ENCODE measurements around the gene RRH. TPM values are rescaled to one million over a fixed set of nuclear protein-coding genes. Genes with fewer than 3 reads are reported as not detected.
"Not testable (repeated sequence)": the region's sequence is repeated elsewhere in the genome, so short reads cannot be mapped to it uniquely, and the experiment has no call there.

The RRH gene, protein sequence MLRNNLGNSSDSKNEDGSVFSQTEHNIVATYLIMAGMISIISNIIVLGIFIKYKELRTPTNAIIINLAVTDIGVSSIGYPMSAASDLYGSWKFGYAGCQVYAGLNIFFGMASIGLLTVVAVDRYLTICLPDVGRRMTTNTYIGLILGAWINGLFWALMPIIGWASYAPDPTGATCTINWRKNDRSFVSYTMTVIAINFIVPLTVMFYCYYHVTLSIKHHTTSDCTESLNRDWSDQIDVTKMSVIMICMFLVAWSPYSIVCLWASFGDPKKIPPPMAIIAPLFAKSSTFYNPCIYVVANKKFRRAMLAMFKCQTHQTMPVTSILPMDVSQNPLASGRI
- total RNA-seq (2014; rRNA removed; shearing (Covaris generic)) (0.13 TPM in 1 of 2 replicates, not detected in the other), polyA plus RNA-seq (2016; fragmentation: Nextera tagmentation; extraction: Ambion mirVana) (not detected in 2 replicates)

DNA sequence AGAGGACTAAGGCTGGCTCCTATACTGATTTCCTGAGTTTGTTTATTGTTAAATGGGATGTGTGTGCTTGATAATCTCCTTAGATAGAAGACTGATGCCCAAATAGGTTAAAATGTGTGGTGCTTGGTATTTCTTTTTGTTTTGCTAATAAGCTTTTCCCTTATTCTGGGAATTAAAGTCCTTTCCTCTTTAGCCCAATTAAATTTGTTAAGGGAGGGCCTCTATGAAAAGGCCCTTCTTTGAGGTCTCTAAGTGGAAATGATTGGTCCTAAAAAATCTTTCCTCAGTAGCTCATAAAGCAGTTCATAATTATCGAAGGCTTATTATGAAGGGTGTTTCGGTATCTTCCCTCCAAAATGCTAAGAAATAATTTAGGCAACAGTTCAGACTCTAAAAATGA, at the start of gene RRH:
Gene RRH (plus strand): TSS at position 301 of the 400 bp plus-strand sequence. CDS start 56 bp downstream, at position 357.
- no peak within 1 kb of the TSS for H3K9ac ChIP-seq
- no peaks in the 10 kb centered on the region for H4K20me1 ChIP-seq (ENCODE audit: insufficient read depth)
- no peak for TF ChIP-seq EZH2phosphoT487 (IDR thresholded peaks at IDR 0.05; ENCODE audit: insufficient read depth, low read depth)
- no peak for TF ChIP-seq EZH2 (IDR thresholded peaks at IDR 0.05; ENCODE audit: insufficient read depth, poor library complexity, severe bottlenecking)
- no peaks in the 10 kb centered on the region for H3K79me2 ChIP-seq (ENCODE audit: insufficient read depth)
- in situ Hi-C loops (cut with MboI): no loop called here
- no peak for DNase-seq
- no peak within 1 kb of the TSS for H3K4me3 ChIP-seq
- H3K9me3 ChIP-seq (ENCODE audit: low read depth): no peaks in the 10 kb centered on the region
- H2AFZ ChIP-seq: no peak within 1 kb of the TSS
- WGBS, 2 experiments (ENCODE audit: low coverage in 1 of 2, low lambda C conversion rate in 2 of 2, missing lambda C conversion rate in 2 of 2): 97 to 99% methylated on average over 2 of the region's 2 CpGs
- no peaks in the 10 kb centered on the region for H3K27me3 ChIP-seq (replicated peaks; ENCODE audit: insufficient read depth)
- H3K27ac ChIP-seq: no peak within 1 kb of the TSS
- peaks cover 10% of the 10 kb centered on the region; the same call in 1 of the 2 replicates for H3F3A ChIP-seq (ENCODE audit: insufficient read depth)
- no peak within 1 kb of the TSS for H3K4me2 ChIP-seq (ENCODE audit: unreplicated experiment)
- H3K36me3 ChIP-seq (ENCODE audit: low read depth): peaks cover 28% of the 10 kb centered on the region
- H3K9me2 ChIP-seq (ENCODE audit: insufficient read depth): no peaks in the 10 kb centered on the region
- no peaks in the 10 kb centered on the region for H3K4me1 ChIP-seq (ENCODE audit: insufficient read depth)

DNA sequence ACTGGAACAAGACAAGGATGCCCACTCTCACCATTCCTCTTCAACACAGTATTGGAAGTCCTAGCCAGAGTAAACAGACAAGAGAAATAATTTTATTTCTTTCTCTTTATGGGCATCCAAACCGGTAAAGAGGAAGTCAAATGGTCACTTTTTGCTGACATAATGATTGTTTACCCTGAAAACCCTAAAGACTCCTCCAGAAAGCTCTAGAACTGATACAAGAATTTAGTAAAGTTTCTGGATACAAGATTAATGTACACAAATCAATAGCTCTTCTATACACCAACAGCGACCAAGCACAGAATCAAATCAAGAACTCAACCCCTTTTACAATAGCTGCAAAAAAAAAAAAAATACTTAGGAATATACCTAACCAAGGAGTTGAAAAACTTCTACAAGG, 45.7 kb upstream of the RRH start:
- not testable (repeated sequence) for H3K79me2 ChIP-seq (ENCODE audit: insufficient read depth)
- WGBS, 2 experiments (ENCODE audit: low coverage in 1 of 2, low lambda C conversion rate in 2 of 2, missing lambda C conversion rate in 2 of 2): 59 to 65% methylated on average over 2 of the region's 2 CpGs

GRCh38 chr4:109786846-109787245, 40.9 kb upstream of the RRH start:
- no peaks in the 10 kb centered on the region for H3K9me2 ChIP-seq (ENCODE audit: insufficient read depth)
- H2AFZ ChIP-seq: no peak overlapping the region
- H3K4me1 ChIP-seq (ENCODE audit: insufficient read depth): no peaks in the 10 kb centered on the region
- no peak overlapping the region for H3K4me3 ChIP-seq
- H3K4me2 ChIP-seq (ENCODE audit: unreplicated experiment): no peak overlapping the region
- in situ Hi-C loops (cut with MboI): no loop called here
- H3K79me2 ChIP-seq (ENCODE audit: insufficient read depth): no peaks in the 10 kb centered on the region
- no peaks in the 10 kb centered on the region for H3K9me3 ChIP-seq (ENCODE audit: low read depth)
- no peak for DNase-seq
- TF ChIP-seq EZH2 (IDR thresholded peaks at IDR 0.05; ENCODE audit: insufficient read depth, poor library complexity, severe bottlenecking) (no peak), EZH2phosphoT487 (IDR thresholded peaks at IDR 0.05; ENCODE audit: insufficient read depth, low read depth) (no peak)
- H4K20me1 ChIP-seq (ENCODE audit: insufficient read depth): no peaks in the 10 kb centered on the region
- no peaks in the 10 kb centered on the region for H3K36me3 ChIP-seq (ENCODE audit: low read depth)
- no peaks in the 10 kb centered on the region for H3F3A ChIP-seq (ENCODE audit: insufficient read depth)
- WGBS, 2 experiments (ENCODE audit: low coverage in 1 of 2, low lambda C conversion rate in 2 of 2, missing lambda C conversion rate in 2 of 2): 45 to 55% methylated on average over 1 of the region's 1 CpG
- no peak overlapping the region for H3K27ac ChIP-seq
- no peak overlapping the region for H3K9ac ChIP-seq
- H3K27me3 ChIP-seq (replicated peaks; ENCODE audit: insufficient read depth): no peaks in the 10 kb centered on the region

More for the DNA sequence above, 45.7 kb upstream of the RRH start:
- H3K4me1 ChIP-seq (ENCODE audit: insufficient read depth); H3K4me2 ChIP-seq (ENCODE audit: unreplicated experiment); DNase-seq; H3F3A ChIP-seq (ENCODE audit: insufficient read depth); in situ Hi-C loops (cut with MboI); H3K9me2 ChIP-seq (ENCODE audit: insufficient read depth); H3K9me3 ChIP-seq (ENCODE audit: low read depth); H2AFZ ChIP-seq; H3K4me3 ChIP-seq; H3K27ac ChIP-seq; H3K36me3 ChIP-seq (ENCODE audit: low read depth); H3K27me3 ChIP-seq (replicated peaks; ENCODE audit: insufficient read depth); H4K20me1 ChIP-seq (ENCODE audit: insufficient read depth); H3K9ac ChIP-seq: not testable (repeated sequence)

- no peaks in the 10 kb centered on the region for H3K9me2 ChIP-seq (ENCODE audit: insufficient read depth)
- no peak for DNase-seq
Measured at GRCh38 chr4:109787807-109788206, 40.0 kb upstream of the RRH start.

More at GRCh38 chr4:109787807-109788206, 40.0 kb upstream of the RRH start:
- no peaks in the 10 kb centered on the region for H3F3A ChIP-seq (ENCODE audit: insufficient read depth)
- WGBS, 2 experiments (ENCODE audit: low coverage in 1 of 2, low lambda C conversion rate in 2 of 2, missing lambda C conversion rate in 2 of 2): 82 to 88% methylated on average over 1 of the region's 1 CpG
- in situ Hi-C loops (cut with MboI): no loop called here
- H3K4me3 ChIP-seq: no peak overlapping the region
- no peaks in the 10 kb centered on the region for H3K27me3 ChIP-seq (replicated peaks; ENCODE audit: insufficient read depth)
- no peak overlapping the region for H3K27ac ChIP-seq
- no peaks in the 10 kb centered on the region for H3K79me2 ChIP-seq (ENCODE audit: insufficient read depth)
- H3K9me3 ChIP-seq (ENCODE audit: low read depth): no peaks in the 10 kb centered on the region
- H3K36me3 ChIP-seq (ENCODE audit: low read depth): no peaks in the 10 kb centered on the region
- H2AFZ ChIP-seq: no peak overlapping the region
- no peaks in the 10 kb centered on the region for H4K20me1 ChIP-seq (ENCODE audit: insufficient read depth)
- TF ChIP-seq EZH2 (IDR thresholded peaks at IDR 0.05; ENCODE audit: insufficient read depth, poor library complexity, severe bottlenecking) (no peak), EZH2phosphoT487 (IDR thresholded peaks at IDR 0.05; ENCODE audit: insufficient read depth, low read depth) (no peak)
- H3K4me1 ChIP-seq (ENCODE audit: insufficient read depth): no peaks in the 10 kb centered on the region
- H3K4me2 ChIP-seq (ENCODE audit: unreplicated experiment): no peak overlapping the region
- H3K9ac ChIP-seq: no peak overlapping the region
